A549 treated with AZD9567 at 1 μM for 4 hours (cell line): ENCODE results near the gene CHRNA4. TPM values are rescaled to one million over a fixed set of nuclear protein-coding genes. Genes with fewer than 3 reads are reported as not detected.

Experiments
- total RNA-seq: library from RNA; stranded (reverse); fragments of 200-300 nt; extraction: Qiagen RNA extraction; gene quantifications from 5 replicates; pipeline ENCODE4 v1.2.3, GENCODE V29; 2022; ENCODE audit not compliant: insufficient read depth

CHRNA4 gene
- 0.22 to 0.33 TPM (median 0.26 TPM) in 4 of 5 replicates, not detected in the other for total RNA-seq

GRCh38 chr20:63360850-63361518, at the start of gene CHRNA4:
Gene CHRNA4 (minus strand): TSS chr20:63361349. CDS start chr20:63361165, 184 bp downstream.

Other genes starting within 250 kb of the CHRNA4 start
- 46.6 to 51.1 TPM (median 47.0 TPM) in 5 replicates for gene YTHDF1, start 145.2 kb downstream of the CHRNA4 start, total RNA-seq
- 2.3 to 3.6 TPM (median 2.7 TPM) in 4 of 5 replicates, not detected in the other for gene BIRC7, start 125.4 kb downstream of the CHRNA4 start, total RNA-seq
- 3.4 to 6.3 TPM (median 4.4 TPM) in 5 replicates for gene NKAIN4, start 106.9 kb downstream of the CHRNA4 start, total RNA-seq
- 64.0 to 81.6 TPM (median 75.4 TPM) in 5 replicates for gene ARFGAP1, start 88.5 kb downstream of the CHRNA4 start, total RNA-seq
- 0.79 to 1.2 TPM (median 0.96 TPM) in 4 of 5 replicates, not detected in the other for gene COL20A1, start 68.2 kb downstream of the CHRNA4 start, total RNA-seq
- gene KCNQ2, start 111.3 kb upstream of the CHRNA4 start, total RNA-seq, result 0.46 to 0.77 TPM (median 0.50 TPM) in 4 of 5 replicates, not detected in the other
- gene EEF1A2, start 137.7 kb upstream of the CHRNA4 start, total RNA-seq, result 120 to 184 TPM (median 152 TPM) in 5 replicates
- 265 to 354 TPM (median 319 TPM) in 5 replicates for gene PPDPF, start 159.4 kb upstream of the CHRNA4 start, total RNA-seq
- 2.7 to 4.8 TPM (median 3.2 TPM) in 5 replicates for gene PTK6, start 176.0 kb upstream of the CHRNA4 start, total RNA-seq
- gene SRMS, start 186.4 kb upstream of the CHRNA4 start, total RNA-seq, result 0.10 to 0.15 TPM (median 0.10 TPM) in 4 of 5 replicates, not detected in the other
- 0.09 to 0.27 TPM (median 0.26 TPM) in 4 of 5 replicates, not detected in the other for gene FNDC11, start 192.8 kb upstream of the CHRNA4 start, total RNA-seq
- 16.7 to 27.1 TPM (median 23.0 TPM) in 5 replicates for gene HELZ2, start 212.9 kb upstream of the CHRNA4 start, total RNA-seq